ENCODE measurements around the gene GPX1.
A peak's percentile ranks its signal among the peaks of the same experiment; 100 is the strongest.
"Not testable (repeated sequence)": the region's sequence is repeated elsewhere in the genome, so short reads cannot be mapped to it uniquely, and the experiment has no call there.

The GPX1 gene

GRCh38 chr3:49328350-49328749, 29.8 kb downstream of the GPX1 start:
- in situ Hi-C loops (cut with HindIII; ENCODE audit: low pct_ligation_motif_present, low pct_unique_long_range_greater_than_20kb, low sequenced_read_pairs); DNase-seq: not testable (repeated sequence)

GRCh38 chr3:49327485-49327884, 30.7 kb downstream of the GPX1 start:
- in situ Hi-C loops (cut with HindIII; ENCODE audit: low pct_ligation_motif_present, low pct_unique_long_range_greater_than_20kb, low sequenced_read_pairs): no loop called here
- peak; percentile 38 for DNase-seq

DNA sequence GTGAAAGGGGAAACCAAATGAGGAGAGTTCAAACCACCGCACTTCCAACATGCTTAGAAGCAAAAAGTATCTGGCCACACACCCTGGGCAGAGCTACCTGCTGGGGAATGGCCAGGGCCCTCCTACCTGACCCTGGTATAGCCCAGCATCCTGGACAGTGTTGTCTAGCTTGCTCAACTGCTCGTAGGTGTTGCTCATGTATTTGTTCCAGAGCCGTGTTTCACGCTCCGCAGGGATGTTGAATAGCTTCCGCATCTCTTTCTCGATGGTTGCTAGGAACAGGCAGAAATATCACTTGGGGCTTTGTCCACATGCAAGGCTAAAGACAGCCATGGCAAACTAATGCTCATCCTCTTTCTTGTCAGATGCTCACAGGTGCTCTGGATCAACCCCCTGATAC, 33.4 kb downstream of the GPX1 start:
- no peak for DNase-seq
- in situ Hi-C loops (cut with HindIII; ENCODE audit: low pct_ligation_motif_present, low pct_unique_long_range_greater_than_20kb, low sequenced_read_pairs): no loop called here

DNA sequence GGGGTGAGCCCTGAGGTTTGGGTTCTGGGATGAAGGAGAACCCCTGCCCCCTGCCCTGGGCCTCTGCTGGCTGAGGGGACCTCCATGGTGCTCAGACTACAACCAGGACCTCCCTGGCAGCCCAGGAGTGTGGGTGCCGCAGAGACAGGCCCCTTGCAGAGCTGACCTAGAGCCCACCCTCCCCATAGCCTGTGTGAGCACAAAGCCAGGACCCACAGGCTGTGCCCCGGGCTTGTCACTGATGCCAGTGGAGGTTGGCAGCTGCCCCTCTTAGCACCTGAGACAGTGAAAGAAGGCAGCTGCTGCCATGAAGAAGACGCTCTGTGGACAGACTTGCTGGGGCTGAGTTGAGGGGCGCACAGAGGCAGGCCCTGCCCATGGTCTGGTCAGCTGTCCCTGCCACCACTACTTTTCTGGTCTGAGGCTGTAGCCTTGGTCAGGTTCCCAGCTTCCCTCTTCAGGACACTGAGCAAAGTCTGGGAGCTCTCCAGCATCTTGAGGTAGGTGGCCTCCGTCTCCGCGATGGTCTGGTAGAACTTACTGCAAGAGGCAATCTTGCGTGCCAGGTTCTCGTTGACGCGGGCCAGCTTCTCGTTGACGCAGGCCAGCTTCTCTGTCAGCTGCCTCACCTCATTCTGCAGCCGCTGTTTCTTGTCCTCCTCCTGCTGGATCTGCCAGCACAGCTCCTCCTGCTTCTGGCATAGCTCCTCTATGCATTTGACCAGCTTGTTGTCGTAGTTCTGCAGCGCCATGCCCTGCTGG, 41.3 kb downstream of the GPX1 start:
- in situ Hi-C loops (cut with HindIII; ENCODE audit: low pct_ligation_motif_present, low pct_unique_long_range_greater_than_20kb, low sequenced_read_pairs): no loop called here
- DNase-seq: no peak

DNA sequence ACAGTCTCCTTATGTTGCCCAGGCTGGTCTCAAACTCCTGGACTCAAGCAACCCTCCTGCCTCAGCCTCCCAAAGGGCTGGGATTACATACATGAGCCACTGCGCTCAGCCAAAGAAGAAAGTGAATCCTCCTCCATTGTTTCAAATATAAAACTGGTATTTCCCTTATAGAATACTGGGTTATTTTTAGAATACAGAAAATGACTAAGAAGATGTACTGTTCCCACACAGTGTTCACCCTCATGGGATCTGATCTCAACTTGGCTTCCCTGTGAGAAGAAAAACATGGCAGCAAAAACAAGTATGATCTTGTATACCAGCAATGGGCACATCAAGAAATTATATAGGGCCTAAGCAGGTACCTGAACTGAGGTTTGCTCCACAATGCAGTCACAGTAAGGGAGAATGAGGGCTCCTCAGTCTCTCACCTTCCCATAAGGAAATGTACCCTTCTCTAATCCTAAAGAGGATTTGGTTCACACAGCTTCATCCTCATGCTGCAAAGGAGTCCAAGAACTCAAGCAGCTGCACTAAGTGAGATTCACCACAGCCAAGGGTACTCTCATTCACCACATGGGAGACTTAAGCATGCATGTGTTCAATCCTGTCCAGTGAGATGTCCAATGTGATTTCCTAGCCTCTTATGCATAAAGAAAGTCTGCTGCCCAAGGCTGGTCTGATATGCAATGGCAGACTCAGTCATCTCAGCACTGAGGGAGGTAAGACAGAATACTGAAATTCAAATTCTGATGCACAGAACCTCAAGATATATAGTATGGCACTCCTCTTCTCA, 44.1 kb downstream of the GPX1 start:
- no peak for DNase-seq
- in situ Hi-C loops (cut with HindIII; ENCODE audit: low pct_ligation_motif_present, low pct_unique_long_range_greater_than_20kb, low sequenced_read_pairs): no loop called here

DNA sequence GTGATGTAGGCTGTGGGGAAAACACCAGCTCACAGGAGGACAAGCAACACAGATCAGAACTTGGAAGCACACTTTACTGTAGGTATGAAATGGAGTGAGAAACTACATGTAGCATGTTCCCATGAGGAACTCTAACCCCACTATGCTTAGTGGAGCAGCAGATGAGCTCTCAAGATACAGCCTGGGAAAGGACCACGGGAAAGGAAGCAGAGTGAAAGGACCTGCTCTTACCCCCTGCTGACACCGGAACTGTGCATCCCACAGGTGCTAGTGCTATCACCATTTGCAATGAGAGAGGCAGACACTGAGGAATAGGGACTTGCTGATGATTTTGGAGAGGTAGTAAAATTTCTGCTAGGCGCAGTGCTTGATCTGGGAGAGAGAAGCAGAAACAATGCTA, 46.9 kb downstream of the GPX1 start:
- in situ Hi-C loops (cut with HindIII; ENCODE audit: low pct_ligation_motif_present, low pct_unique_long_range_greater_than_20kb, low sequenced_read_pairs): no loop called here
- no peak for DNase-seq

- no peak for DNase-seq
- in situ Hi-C loops (cut with HindIII; ENCODE audit: low pct_ligation_motif_present, low pct_unique_long_range_greater_than_20kb, low sequenced_read_pairs): no loop called here
Observed at GRCh38 chr3:49310677-49311076, 47.5 kb downstream of the GPX1 start.
